ENCODE data around the gene CERS1.

GRCh38 chr19:18845961-18846360, 50.0 kb downstream of the CERS1 start:
- TF ChIP-seq CTCF (IDR thresholded peaks at IDR 0.05) (no peak), MYC (IDR thresholded peaks at IDR 0.05; ENCODE audit: borderline replicate concordance, low read length) (no peak), RFX5 (IDR thresholded peaks at IDR 0.05) (no peak), CBX8 (IDR thresholded peaks at IDR 0.05) (no peak), JUNB (IDR thresholded peaks at IDR 0.05) (no peak), JUN (IDR thresholded peaks at IDR 0.05) (no peak), REST (IDR thresholded peaks at IDR 0.05) (no peak), PBX3 (IDR thresholded peaks at IDR 0.05) (no peak), POLR2A (IDR thresholded peaks at IDR 0.05; ENCODE audit: low read length) (no peak), MAX (IDR thresholded peaks at IDR 0.05) (no peak), MAFK (IDR thresholded peaks at IDR 0.05; ENCODE audit: partially characterized antibody) (no peak), TP53 (CRISPR knock-in tag; IDR thresholded peaks at IDR 0.05) (no peak)
